Measurements from ENCODE around the gene CDK5RAP2. TPM values are rescaled to one million over a fixed set of nuclear protein-coding genes. Genes with fewer than 3 reads are reported as not detected.

Gene CDK5RAP2
- total RNA-seq, 1 donor from 2014 or later = 16.8 TPM

GRCh38 chr9:120538339-120538738, 41.6 kb downstream of the CDK5RAP2 start:
- no peak overlapping the region for H3K4me3 ChIP-seq (ENCODE audit: low read depth, low read length)
- peak; percentile 7 for DNase-seq (ENCODE audit: low read depth)
- no peaks in the 10 kb centered on the region for H3K36me3 ChIP-seq (ENCODE audit: control insufficient read depth, insufficient read depth, low read length)
- no peak for FAIRE-seq
- no peaks in the 10 kb centered on the region for H3K27me3 ChIP-seq (ENCODE audit: control insufficient read depth, insufficient read depth, low read length)
- TF ChIP-seq, protein P1, sequence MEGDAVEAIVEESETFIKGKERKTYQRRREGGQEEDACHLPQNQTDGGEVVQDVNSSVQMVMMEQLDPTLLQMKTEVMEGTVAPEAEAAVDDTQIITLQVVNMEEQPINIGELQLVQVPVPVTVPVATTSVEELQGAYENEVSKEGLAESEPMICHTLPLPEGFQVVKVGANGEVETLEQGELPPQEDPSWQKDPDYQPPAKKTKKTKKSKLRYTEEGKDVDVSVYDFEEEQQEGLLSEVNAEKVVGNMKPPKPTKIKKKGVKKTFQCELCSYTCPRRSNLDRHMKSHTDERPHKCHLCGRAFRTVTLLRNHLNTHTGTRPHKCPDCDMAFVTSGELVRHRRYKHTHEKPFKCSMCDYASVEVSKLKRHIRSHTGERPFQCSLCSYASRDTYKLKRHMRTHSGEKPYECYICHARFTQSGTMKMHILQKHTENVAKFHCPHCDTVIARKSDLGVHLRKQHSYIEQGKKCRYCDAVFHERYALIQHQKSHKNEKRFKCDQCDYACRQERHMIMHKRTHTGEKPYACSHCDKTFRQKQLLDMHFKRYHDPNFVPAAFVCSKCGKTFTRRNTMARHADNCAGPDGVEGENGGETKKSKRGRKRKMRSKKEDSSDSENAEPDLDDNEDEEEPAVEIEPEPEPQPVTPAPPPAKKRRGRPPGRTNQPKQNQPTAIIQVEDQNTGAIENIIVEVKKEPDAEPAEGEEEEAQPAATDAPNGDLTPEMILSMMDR (IDR thresholded peaks at IDR 0.05; ENCODE audit: insufficient read depth, low read length, severe bottlenecking) = no peak

DNA sequence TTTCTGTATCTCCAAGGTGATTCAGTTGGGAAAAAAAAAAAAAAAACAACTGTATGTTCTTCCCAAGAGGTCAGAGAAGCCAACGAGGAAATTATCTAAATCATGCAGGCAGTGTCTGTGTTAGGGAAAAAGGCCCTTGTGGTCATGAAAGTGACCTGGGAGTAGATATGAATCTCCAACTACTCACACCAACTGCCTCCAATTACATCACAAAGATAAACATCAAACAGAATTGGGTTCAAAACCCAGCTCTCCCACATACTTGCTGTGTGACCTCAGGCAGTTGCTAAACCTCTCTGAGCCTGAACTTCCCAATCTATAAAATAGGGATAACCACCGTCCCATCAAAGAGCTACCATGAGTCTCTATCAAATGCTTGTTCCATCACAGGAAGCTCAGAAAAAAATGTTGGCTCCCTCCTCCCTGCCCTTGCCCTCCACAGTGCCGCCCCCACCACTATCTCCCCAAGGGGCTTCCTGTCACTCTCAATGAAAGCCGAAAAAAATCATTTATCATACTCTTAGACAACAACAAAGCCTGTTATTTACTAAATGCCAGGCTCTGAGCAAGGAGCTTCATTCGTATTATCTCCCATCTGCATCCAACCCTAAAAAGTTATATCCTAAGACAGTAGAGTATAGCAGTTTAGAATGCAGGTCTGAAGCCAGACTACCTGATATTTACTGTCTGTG, 42.9 kb downstream of the CDK5RAP2 start:
- TF ChIP-seq, protein P1 (IDR thresholded peaks at IDR 0.05; ENCODE audit: insufficient read depth, low read length, severe bottlenecking) = no peak
- Histone ChIP-seq H3K27me3 (ENCODE audit: control insufficient read depth, insufficient read depth, low read length) (no peaks in the 10 kb centered on the region), H3K4me3 (ENCODE audit: low read depth, low read length) (no peak overlapping the region), H3K36me3 (ENCODE audit: control insufficient read depth, insufficient read depth, low read length) (no peaks in the 10 kb centered on the region)
- DNase-seq (ENCODE audit: low read depth) = no peak
- no peak for FAIRE-seq

- Histone ChIP-seq H3K4me3 (ENCODE audit: low read depth, low read length) (no peak overlapping the region), H3K27me3 (ENCODE audit: control insufficient read depth, insufficient read depth, low read length) (no peaks in the 10 kb centered on the region), H3K36me3 (ENCODE audit: control insufficient read depth, insufficient read depth, low read length) (no peaks in the 10 kb centered on the region)
- FAIRE-seq = no peak
- no peak for DNase-seq (ENCODE audit: low read depth)
- TF ChIP-seq, protein P1 (IDR thresholded peaks at IDR 0.05; ENCODE audit: insufficient read depth, low read length, severe bottlenecking) = no peak
Measured at GRCh38 chr9:120536094-120536493, 43.9 kb downstream of the CDK5RAP2 start.

DNA sequence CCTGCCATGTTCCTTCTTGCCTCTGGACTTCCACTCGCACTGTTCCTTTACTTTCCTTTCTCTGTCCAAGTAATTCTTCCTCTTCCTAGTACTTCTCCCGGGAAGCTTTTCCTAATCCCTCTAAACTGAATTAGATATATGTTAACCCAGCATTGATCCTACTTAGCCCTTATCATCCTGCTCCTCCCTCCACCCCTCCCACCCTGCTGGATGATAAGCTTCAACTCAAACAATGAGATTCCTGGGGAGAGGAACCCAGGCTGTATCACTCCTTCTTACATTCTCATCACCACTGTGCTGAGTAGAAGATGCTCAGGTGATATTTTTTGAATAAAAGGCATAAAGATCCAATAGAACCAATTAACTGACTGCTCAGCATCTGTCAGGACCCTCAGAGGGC, 45.7 kb downstream of the CDK5RAP2 start:
- TF ChIP-seq, protein P1 (IDR thresholded peaks at IDR 0.05; ENCODE audit: insufficient read depth, low read length, severe bottlenecking) = no peak
- Histone ChIP-seq H3K27me3 (ENCODE audit: control insufficient read depth, insufficient read depth, low read length) (no peaks in the 10 kb centered on the region), H3K36me3 (ENCODE audit: control insufficient read depth, insufficient read depth, low read length) (peaks cover 7% of the 10 kb centered on the region), H3K4me3 (ENCODE audit: low read depth, low read length) (no peak overlapping the region)
- FAIRE-seq (no peak), DNase-seq (ENCODE audit: low read depth) (no peak)

DNA sequence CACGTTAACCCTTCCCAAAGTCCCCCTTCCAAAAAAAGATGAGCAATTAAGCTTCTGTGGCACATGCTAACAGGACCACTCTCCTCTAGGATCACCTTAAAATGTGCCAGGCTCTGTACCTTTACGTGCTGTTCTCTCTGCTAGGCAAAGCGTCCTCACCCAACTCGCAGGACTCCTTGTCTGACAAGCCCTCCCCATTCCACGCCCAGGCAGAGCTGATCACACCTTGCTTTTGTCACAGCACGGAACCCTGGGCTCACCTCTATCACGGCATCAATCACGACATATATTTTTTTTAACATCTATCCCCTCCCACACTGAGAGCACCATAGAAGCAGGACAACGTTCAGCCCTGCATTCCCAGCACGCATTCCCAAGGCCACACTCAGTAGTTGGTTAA, 47.1 kb downstream of the CDK5RAP2 start:
- peak overlapping the region; percentile 1 for H3K4me3 ChIP-seq (ENCODE audit: low read depth, low read length)

More for the DNA sequence above, 47.1 kb downstream of the CDK5RAP2 start:
- Histone ChIP-seq H3K36me3 (ENCODE audit: control insufficient read depth, insufficient read depth, low read length) (peaks cover 11% of the 10 kb centered on the region), H3K27me3 (ENCODE audit: control insufficient read depth, insufficient read depth, low read length) (no peaks in the 10 kb centered on the region)
- TF ChIP-seq, protein P1 (IDR thresholded peaks at IDR 0.05; ENCODE audit: insufficient read depth, low read length, severe bottlenecking) = no peak
- FAIRE-seq = no peak
- DNase-seq (ENCODE audit: low read depth) = no peak
